GM21360 (cell line): Measurements from ENCODE around the gene ZNF24.

Experiments
- ATAC-seq: cut with Tn5 transposase; IDR thresholded peaks from one replicate; pipeline ENCODE4 v1.9.1; 2021; ENCODE audit warnings: mild to moderate bottlenecking, moderate library complexity; ENCODE audit not compliant: unreplicated experiment

The ZNF24 gene

DNA sequence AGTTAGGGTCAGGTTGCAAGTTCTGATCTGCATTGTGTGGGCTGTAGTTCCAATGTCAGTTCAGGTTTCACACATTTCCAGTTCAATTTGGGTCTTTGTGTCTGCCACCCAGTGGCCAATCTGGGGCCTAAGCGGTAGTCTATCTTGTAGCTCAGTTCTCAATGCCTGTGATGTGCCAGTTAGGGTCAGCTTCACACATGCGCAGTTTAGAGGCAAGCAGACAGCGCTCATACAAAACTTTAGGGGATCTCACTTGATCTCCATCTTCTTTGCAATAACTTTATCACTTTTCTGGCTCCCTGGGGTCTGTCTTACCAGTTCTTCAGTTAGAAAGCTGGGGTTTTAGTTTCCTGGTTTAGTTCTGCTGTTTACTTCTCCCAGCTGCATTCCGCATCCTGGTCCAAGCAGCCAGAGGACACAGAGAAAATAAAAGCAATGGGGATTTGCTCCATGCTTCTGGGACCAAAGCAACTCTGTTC is 11.0 kb upstream of the ZNF24 start:
- peak; percentile 96 for ATAC-seq

DNA sequence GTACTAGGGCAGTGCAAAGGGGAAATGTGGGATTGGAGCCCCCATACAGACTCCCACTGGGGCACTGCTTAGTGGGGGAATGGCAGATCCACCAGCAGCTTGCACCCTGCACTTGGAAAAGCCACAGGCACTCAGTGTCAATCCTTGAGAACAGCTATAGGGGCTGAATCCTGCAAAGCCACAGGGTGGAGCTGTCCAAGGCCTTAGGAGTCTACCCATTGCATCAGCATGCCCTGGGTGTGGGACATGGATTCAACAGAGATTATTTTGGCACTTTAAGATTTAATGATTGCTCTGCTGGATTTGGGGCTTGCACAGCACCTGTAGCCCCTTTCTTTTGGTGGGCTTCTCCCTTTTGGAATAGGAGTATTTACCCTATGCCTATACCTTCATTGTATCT is 8.6 kb upstream of the ZNF24 start:
- ATAC-seq = no peak

DNA sequence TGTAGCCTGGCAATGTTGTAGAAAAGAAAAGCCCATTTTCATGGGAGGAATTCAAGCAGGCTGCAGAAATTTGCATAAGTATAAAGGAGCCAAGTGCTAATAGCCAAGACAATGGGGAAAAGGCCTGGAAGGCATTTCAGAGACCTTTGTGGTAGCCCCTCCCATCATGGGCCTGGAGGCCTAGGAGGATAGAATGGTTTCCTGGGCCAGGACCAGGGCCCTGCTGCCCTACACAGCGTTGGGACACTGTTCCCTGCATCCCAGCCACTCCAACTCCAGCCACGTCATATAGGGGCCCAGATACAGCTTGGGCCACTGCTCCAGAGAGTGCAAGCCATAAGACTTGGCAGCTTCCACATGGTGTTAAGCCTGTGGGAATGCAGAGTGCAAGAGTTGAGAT is 8.1 kb upstream of the ZNF24 start:
- ATAC-seq = no peak

- ATAC-seq = no peak
These were observed 3.8 kb upstream of the ZNF24 start for GRCh38 chr18:35348001-35348400.

- ATAC-seq = no peak
These were observed 1.7 kb upstream of the ZNF24 start for GRCh38 chr18:35345950-35346349.

GRCh38 chr18:35345460-35345921 is 1.3 kb upstream of the ZNF24 start:
- no peak for ATAC-seq

- ATAC-seq = peak; percentile 10
These were observed 678 bp upstream of the ZNF24 start for GRCh38 chr18:35344736-35345459.

GRCh38 chr18:35343488-35343935 is 708 bp downstream of the ZNF24 start:
- no peak for ATAC-seq

GRCh38 chr18:35337286-35337685 is 6.9 kb downstream of the ZNF24 start:
- no peak for ATAC-seq

DNA sequence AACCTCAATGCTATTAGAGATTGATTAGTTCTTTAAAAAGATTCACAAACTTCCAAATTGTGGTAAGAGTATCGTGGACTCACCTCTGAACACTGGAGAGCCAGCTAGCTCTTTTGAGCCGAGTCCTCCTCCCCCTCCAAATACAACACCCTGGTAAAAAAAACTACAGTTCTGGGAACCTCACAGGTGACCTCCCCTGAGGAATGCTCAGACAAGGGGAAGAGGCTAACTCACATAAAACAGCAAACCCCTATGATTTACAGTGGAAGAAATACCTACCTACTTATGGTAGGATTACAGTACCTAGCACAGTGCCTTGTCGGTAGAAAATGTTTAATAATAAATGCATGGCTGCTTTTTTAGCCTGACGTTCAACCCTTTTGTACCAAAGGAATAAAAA is 8.4 kb downstream of the ZNF24 start:
- no peak for ATAC-seq

DNA sequence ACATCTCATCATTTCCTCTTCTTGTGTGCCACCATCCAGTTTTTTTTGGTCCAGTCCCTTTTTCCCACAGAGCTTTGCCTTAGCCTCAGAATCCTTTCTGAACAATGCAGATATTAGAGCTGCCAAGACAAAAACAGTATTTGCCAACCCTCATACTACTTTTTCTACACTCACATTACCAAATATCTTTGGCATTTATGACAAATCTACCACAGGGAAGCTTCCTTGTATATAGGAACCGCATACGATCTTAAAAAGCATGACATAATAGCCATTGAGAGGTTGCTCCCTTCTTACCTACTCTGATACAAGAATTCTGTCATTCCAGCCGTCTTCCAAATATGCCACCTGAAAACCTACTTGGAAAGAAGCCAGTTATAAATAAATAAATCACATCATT is 9.4 kb downstream of the ZNF24 start:
- ATAC-seq = no peak

DNA sequence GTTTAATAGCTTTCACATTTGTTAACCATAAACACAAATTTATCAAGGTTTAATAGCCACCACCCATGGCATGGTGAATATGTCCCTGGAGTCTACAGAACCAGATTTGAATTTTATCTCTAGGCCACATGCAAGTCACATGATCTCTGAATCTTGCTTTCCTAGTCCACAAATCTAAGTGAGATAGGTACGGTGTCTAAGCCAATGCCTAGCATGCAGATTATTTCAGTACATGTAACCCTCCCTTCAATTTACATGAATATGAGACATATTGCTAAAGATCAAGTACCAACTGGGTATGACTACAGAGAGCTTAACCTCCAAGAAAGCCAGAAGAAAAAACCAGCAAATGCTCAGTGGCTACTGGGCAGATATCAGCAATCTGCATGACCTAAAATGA is 10.0 kb downstream of the ZNF24 start:
- no peak for ATAC-seq

- no peak for ATAC-seq
These were observed 12.7 kb downstream of the ZNF24 start for GRCh38 chr18:35331367-35332087.

GRCh38 chr18:35328868-35329267 is 15.4 kb downstream of the ZNF24 start:
- no peak for ATAC-seq

- ATAC-seq = no peak
These were observed 17.4 kb downstream of the ZNF24 start for GRCh38 chr18:35326695-35327387.

- no peak for ATAC-seq
These were observed 19.1 kb downstream of the ZNF24 start for GRCh38 chr18:35324926-35325655.

DNA sequence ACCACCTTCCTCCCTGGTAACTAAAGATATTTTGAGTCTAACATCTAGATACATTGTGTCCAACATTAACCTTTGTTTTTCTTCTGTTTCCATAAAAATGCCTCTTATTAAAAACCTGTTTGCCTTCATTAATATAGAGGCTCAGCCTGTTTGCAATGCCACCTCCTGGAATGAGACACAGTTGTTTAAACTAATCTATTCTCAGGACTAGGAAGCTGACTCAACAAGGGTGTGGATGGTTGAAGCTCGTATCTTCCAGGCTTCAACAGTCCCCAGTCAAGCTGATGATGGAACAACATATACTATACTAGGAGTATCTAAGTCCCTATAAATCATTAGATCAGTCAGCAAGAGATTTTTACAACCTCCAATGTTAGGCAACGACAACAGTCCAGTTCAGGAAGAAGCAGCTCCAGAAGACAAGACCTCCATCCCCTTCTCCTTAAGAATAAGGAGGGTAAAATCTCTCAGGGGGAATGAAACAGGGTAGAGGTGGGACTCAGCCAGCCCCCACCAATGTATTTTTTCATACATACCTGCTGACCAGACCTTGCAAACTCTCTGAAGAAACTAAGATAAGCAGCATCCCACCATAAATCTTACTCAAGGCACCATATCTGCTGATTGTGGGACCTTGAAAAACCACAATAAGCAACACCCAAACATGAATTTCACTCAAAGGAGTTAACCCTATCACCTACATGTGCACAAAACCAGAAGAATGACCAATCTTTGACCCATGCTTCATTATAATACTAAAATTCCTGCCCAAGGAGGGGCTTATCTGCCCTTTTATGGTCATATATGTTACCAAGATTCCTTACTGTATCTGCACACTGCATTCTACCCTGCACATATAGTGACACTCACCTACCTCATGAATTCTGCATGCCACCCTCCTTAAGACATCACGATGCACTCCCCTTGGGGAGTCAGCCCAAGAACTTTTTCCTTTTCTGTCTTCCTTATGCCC is 21.4 kb downstream of the ZNF24 start:
- no peak for ATAC-seq

GRCh38 chr18:35311496-35311895 is 32.7 kb downstream of the ZNF24 start:
- ATAC-seq = no peak

GRCh38 chr18:35306588-35307250 is 37.5 kb downstream of the ZNF24 start:
- ATAC-seq = no peak
